Activated T-helper 9 cell treated with anti-CD3 and anti-CD28 coated beads, Interleukin-2, amount 50 U/mL, for 16 hours (primary cell): ENCODE data around the gene TAF11L10.
"Not testable (repeated sequence)": the region's sequence is repeated elsewhere in the genome, so short reads cannot be mapped to it uniquely, and the experiment has no call there.

Experiments used
- DNase-seq: peaks from one replicate; pipeline ENCODE4 v3.0.0-alpha.2; 2020; ENCODE audit warnings: low read depth

The TAF11L10 gene

DNA sequence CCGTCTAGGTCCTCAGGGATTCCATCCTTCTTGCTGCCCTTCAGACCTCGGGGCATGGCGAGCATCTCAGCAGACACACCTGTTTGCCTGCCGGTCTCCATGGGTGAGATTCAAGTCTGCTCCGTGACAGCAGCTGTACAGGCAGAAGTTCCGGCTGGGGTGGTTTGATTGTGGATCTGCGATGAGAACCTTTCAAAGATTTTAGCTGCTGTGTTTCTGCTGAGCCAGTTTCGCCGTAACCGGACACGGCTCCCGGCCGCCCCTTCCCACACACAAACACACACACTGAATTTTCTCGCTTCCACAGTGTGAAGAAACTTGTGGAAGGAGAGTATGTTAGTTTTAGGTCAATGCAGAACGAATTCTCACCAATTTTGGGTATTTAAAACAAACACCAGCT is at the start of gene TAF11L10:
TAF11L10 (minus strand) TSS at position 101 of the 400 bp plus-strand sequence.
- DNase-seq = not testable (repeated sequence)

DNA sequence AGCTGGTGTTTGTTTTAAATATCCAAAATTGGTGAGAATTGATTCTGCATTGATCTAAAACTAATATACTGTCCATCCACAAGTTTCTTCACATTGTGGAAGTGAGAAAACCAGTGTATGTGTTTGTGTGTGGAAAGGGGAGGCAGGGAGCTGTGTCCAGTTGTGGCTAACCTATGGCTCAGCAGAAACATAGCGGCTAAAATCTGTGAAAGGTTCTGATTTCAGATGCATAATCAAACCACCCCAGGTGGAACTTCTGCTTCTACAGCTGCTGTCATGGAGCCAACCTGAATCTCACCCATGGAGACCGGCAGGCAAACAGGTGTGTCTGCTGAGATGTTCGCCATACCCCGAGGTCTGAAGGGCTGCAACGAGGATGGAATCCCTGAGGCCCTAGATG is 36.5 kb upstream of the TAF11L10 start, which contains the start of gene TAF11L14:
TAF11L14 (plus strand) TSS at position 301 of the 400 bp plus-strand sequence.
- DNase-seq = no peak

DNA sequence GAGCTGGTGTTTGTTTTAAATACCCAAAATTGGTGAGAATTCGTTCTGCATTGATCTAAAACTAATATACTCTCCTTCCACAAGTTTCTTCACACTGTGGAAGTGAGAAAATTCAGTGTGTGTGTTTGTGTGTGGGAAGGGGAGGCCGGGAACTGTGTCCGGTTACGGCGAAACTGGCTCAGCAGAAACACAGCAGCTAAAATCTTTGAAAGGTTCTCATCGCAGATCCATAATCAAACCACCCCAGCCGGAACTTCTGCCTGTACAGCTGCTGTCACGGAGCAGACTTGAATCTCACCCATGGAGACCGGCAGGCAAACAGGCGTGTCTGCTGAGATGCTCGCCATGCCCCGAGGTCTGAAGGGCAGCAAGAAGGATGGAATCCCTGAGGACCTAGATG is 34.2 kb upstream of the TAF11L10 start, which contains the start of gene TAF11L13:
TAF11L13 (plus strand) TSS at position 301 of the 400 bp plus-strand sequence.
- DNase-seq = not testable (repeated sequence)

DNA sequence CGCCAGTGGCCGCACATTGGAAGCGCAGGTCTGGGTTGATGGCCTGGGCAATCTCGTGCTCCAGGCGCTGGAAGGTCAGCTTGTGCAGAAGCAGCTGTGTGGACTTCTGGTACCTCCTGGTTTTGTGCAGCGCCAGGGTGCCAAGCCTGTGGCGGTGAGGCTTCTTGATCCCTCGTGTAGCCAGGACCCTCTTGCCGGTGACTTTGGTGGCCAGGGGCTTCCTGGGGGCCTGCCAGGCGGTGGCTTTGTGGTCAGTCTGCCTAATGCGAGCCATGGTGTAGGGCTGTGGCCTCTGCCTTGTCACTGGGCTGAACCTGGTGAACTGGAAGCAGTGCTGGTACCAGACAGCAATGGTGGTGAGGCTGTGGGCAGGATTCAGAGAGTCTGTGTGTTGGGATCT is 28.1 kb upstream of the TAF11L10 start:
- no peak for DNase-seq

DNA sequence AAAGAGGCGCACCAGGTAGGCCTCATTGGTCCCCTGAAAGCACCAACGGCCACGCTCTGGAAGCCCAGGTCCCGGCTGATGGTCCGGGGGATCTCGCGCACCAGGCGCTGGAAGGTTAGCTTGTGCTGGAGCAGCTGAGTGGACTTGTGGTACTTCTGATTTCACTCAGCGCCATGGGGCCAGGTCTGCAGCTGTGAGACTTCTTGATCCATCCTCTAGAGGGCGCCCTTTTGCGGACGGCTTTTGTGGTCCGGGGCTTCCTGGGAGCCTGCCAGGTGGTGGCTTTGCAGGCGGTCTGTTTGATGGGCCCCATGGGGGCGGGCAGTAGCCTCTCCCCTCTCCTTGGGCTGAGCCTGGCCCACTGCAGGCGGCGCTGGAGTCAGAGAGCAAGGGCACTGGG is 23.0 kb upstream of the TAF11L10 start:
- DNase-seq = no peak

DNA sequence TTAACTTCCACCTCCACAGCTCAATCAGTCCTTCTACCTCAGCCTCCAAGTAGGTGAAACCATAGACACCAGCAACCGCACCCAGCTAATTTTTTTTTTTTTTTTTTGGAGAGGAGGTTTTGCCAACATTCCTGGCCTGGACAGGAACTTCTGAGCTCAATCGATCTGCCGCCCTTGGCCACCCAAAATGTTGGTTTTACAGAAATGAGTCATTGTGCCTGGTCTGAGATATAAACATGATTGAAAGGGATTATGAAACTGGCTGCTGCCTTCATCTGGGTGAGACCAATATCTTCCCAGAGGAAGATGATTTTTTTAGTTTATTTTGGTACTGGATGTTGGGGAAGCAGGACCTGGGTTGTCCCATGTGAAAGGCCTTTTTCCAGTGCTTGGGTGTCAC is 21.7 kb upstream of the TAF11L10 start:
- no peak for DNase-seq

DNA sequence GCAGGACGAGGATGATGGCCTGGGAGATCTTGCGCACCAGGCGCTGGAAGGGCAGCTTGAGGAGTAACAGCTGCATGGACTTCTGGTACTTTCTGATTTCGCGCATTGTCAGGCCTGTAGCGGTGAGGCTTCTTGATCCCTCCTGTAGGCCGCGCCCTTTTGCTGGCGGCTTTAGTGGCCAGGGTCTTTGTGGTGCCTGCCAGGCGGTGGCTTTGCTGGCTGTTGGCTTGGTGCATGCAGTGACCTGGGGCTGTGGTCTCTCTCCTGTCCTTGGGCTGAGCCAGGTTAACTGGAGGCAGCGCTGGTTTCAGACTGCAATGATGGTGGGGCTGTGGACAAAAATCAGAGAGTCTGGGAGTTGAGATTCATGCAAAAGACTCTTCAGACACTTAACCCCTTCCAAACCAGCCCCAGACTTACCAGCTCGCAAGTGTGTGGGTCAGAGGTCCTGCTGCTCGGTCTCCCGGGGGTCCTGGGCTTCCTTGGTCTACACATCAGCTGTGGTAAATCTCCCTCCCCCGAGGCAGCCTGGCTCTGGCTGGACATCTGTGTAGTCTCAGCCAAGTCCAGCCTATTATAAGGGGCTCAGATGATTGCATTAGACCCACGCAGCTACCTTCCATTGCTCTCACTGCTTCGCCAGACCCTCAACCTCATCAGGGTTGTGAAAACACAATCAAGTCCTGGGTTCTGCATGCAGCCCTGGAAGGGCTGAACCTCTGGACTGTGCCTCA is 17.4 kb upstream of the TAF11L10 start:
- DNase-seq = no peak

DNA sequence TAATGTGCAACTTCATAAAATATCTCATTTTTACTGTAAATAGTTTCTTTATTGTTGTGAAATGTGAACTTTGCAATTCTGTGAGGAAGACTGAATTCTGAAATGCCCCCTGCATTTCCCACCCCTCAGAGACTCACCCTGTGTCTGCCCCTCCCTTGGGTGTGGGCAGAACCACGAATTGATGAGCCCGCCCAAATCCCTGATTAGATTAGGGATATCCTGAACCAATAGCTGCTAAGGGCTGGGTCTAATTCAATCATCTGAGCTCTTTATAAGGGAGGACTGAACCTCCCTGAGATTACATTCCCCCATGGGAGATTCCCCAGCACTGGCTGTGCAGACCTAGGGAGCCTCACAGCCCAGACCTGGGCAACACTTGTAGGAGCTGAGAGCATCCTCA is 12.5 kb upstream of the TAF11L10 start, which contains the start of gene TAF11L12:
TAF11L12 (plus strand) TSS at position 301 of the 400 bp plus-strand sequence.
- not testable (repeated sequence) for DNase-seq

DNA sequence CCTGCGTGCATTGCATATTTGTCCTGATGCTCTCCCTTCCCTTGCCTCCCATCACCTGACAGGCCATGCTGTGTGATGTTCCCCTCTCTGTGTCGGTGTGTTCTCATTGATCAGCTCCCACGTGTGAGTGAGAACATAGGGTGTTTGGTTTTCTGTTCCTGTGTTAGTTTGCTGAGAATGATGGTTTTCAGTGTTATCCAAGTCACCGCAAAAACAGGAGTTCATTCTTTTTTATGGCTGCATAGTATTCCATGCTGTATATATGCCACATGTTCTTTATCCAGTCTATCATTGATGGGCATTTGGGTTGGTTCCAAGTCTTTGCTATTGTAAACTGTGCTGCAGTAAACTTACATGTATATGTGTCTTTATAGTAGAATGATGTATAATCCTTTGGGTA is 9.8 kb upstream of the TAF11L10 start:
- DNase-seq = not testable (repeated sequence)

DNA sequence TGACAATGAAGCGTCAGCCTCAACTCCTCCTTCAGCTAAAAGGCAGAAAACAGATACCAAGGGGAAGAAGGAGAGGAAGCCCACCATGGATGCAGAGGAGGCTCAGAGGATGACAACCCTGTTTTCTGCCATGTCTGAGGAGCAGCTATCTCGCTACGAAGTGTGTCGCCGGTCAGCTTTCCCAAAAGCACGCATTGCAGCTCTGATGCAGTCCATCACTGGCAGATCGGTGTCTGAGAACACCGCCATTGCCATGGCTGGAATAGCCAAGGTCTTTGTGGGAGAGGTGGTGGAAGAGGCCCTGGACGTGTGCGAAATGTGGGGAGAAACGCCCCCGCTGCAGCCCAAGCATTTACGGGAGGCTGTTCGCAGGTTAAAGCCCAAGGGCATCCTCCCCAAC is 7.3 kb upstream of the TAF11L10 start:
- no peak for DNase-seq

DNA sequence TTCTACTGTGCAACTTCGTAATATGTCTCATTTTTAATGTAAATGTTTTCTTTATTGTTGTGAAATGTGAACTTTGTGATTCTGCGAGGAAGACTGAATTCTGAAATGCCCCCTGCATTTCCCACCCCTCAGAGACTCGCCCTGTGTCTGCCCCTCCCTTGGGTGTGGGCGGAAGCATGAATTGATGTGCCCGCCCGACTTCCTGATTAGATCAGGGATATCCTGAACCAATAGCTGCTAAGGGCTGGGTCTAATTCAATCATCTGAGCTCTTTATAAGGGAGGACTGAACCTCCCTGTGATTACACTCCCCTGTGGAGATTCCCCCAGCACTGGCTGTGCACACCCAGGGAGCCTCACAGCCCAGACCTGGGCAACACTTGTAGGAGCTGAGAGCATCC is 6.3 kb upstream of the TAF11L10 start, which contains the start of gene TAF11L11:
TAF11L11 (plus strand) TSS at position 304 of the 400 bp plus-strand sequence.
- not testable (repeated sequence) for DNase-seq

DNA sequence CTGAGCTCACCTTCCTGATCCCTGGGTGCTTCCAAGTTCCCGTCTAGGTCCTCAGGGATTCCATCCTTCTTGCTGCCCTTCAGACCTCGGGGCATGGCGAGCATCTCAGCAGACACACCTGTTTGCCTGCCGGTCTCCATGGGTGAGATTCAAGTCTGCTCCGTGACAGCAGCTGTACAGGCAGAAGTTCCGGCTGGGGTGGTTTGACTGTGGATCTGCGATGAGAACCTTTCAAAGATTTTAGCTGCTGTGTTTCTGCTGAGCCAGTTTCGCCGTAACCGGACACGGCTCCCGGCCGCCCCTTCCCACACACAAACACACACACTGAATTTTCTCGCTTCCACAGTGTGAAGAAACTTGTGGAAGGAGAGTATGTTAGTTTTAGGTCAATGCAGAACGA is 3.4 kb downstream of the TAF11L10 start, which contains the start of gene TAF11L9:
TAF11L9 (minus strand) TSS at position 140 of the 400 bp plus-strand sequence.
- not testable (repeated sequence) for DNase-seq

DNA sequence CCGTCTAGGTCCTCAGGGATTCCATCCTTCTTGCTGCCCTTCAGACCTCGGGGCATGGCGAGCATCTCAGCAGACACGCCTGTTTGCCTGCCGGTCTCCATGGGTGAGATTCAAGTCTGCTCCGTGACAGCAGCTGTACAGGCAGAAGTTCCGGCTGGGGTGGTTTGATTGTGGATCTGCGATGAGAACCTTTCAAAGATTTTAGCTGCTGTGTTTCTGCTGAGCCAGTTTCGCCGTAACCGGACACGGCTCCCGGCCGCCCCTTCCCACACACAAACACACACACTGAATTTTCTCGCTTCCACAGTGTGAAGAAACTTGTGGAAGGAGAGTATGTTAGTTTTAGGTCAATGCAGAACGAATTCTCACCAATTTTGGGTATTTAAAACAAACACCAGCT is 6.8 kb downstream of the TAF11L10 start, which contains the start of gene TAF11L8:
TAF11L8 (minus strand) TSS at position 101 of the 400 bp plus-strand sequence.
- not testable (repeated sequence) for DNase-seq

DNA sequence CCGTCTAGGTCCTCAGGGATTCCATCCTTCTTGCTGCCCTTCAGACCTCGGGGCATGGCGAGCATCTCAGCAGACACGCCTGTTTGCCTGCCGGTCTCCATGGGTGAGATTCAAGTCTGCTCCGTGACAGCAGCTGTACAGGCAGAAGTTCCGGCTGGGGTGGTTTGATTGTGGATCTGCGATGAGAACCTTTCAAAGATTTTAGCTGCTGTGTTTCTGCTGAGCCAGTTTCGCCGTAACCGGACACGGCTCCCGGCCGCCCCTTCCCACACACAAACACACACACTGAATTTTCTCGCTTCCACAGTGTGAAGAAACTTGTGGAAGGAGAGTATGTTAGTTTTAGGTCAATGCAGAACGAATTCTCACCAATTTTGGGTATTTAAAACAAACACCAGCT is 12.0 kb downstream of the TAF11L10 start, which contains the start of gene TAF11L7:
TAF11L7 (minus strand) TSS at position 101 of the 400 bp plus-strand sequence.
- not testable (repeated sequence) for DNase-seq
